ENCODE results near the gene EOLA2. TPM values are rescaled to one million over a fixed set of nuclear protein-coding genes. Genes with fewer than 3 reads are reported as not detected.

EOLA2 gene
- total RNA-seq, 2 experiments from 2014 or later, result 48.7 to 54.7 TPM

GRCh38 chrX:149982310-149982709 is 44.0 kb upstream of the EOLA2 start:
- ATAC-seq (ENCODE audit: poor library complexity) (no peak), DNase-seq (no peak)
- H3K27me3 Mint-ChIP-seq, result no peaks in the 10 kb centered on the region
- Histone ChIP-seq H3K27me3 (ENCODE audit: control insufficient read depth in 1 of 2, insufficient read depth in 2 of 2, low read length in 2 of 2) (no peaks in the 10 kb centered on the region), H3K4me3 (ENCODE audit: low read length) (no peak overlapping the region), H3K4me1 (ENCODE audit: insufficient read depth, low read length) (no peaks in the 10 kb centered on the region), H3K27ac (ENCODE audit: low read depth in 1 of 2, low read length in 2 of 2) (no peak overlapping the region), H3K9me3 (ENCODE audit: control insufficient read depth in 1 of 2, insufficient read depth in 1 of 2, low read length in 2 of 2) (no peaks in the 10 kb centered on the region), H3K36me3 (ENCODE audit: insufficient read depth, low read length) (no peaks in the 10 kb centered on the region)
- no peaks in the 10 kb centered on the region for H3K4me1 Mint-ChIP-seq (ENCODE audit: low read depth)
- H3K27ac Mint-ChIP-seq, result no peak overlapping the region
- intact Hi-C loops (cut with DNase I, micrococcal nuclease), result no loop called here
- H3K9me3 Mint-ChIP-seq, result no peaks in the 10 kb centered on the region
- H3K4me3 Mint-ChIP-seq, result no peak overlapping the region
- H3K36me3 Mint-ChIP-seq (ENCODE audit: low read depth), result peaks cover 6% of the 10 kb centered on the region
- no peak for TF ChIP-seq CTCF (IDR thresholded peaks at IDR 0.05)
- POLR2A ChIA-PET, result no interaction called here
- CTCF ChIA-PET, result no interaction called here

- TF ChIP-seq CTCF (IDR thresholded peaks at IDR 0.05), result no peak
- POLR2A ChIA-PET, result no interaction called here
- DNase-seq, result no peak
Measured at GRCh38 chrX:149979126-149979644, 40.9 kb upstream of the EOLA2 start.

GRCh38 chrX:149962859-149963757 is 24.8 kb upstream of the EOLA2 start:
- H3K4me1 ChIP-seq (ENCODE audit: insufficient read depth, low read length), result no peaks in the 10 kb centered on the region
- intact Hi-C loops (cut with DNase I, micrococcal nuclease), result loop anchor here in 1 of 2 experiments (5.0 kb wide), 1 partner anchor 624 kb away; no protein-coding TSS in a partner anchor
- CTCF ChIA-PET, result no interaction called here
- no peaks in the 10 kb centered on the region for H3K9me3 ChIP-seq (ENCODE audit: control insufficient read depth in 1 of 2, insufficient read depth in 1 of 2, low read length in 2 of 2)
- H3K27ac Mint-ChIP-seq, result no peak overlapping the region
- ATAC-seq (ENCODE audit: poor library complexity) (peak; percentile 43), DNase-seq (peak in 4 of 14 experiments; percentile 2 to 41 (median 38))
- H3K9me3 Mint-ChIP-seq, result no peaks in the 10 kb centered on the region
- no peaks in the 10 kb centered on the region for H3K4me1 Mint-ChIP-seq (ENCODE audit: low read depth)
- H3K4me3 ChIP-seq (ENCODE audit: low read length), result no peak overlapping the region
- H3K4me3 Mint-ChIP-seq, result no peak overlapping the region
- H3K36me3 Mint-ChIP-seq (ENCODE audit: low read depth), result peaks cover 41% of the 10 kb centered on the region
- POLR2A ChIA-PET, result no interaction called here
- H3K27ac ChIP-seq (ENCODE audit: low read depth in 1 of 2, low read length in 2 of 2), result no peak overlapping the region
- no peak for TF ChIP-seq CTCF (IDR thresholded peaks at IDR 0.05)
- H3K27me3 Mint-ChIP-seq, result no peaks in the 10 kb centered on the region
- no peaks in the 10 kb centered on the region for H3K27me3 ChIP-seq (ENCODE audit: control insufficient read depth in 1 of 2, insufficient read depth in 2 of 2, low read length in 2 of 2)
- H3K36me3 ChIP-seq (ENCODE audit: insufficient read depth, low read length), result peaks cover 18% of the 10 kb centered on the region

More at GRCh38 chrX:149979126-149979644, 40.9 kb upstream of the EOLA2 start:
- no peaks in the 10 kb centered on the region for H3K9me3 ChIP-seq (ENCODE audit: control insufficient read depth in 1 of 2, insufficient read depth in 1 of 2, low read length in 2 of 2)
- CTCF ChIA-PET, result no interaction called here
- no peaks in the 10 kb centered on the region for H3K27me3 ChIP-seq (ENCODE audit: control insufficient read depth in 1 of 2, insufficient read depth in 2 of 2, low read length in 2 of 2)
- intact Hi-C loops (cut with DNase I, micrococcal nuclease), result no loop called here
- H3K36me3 ChIP-seq (ENCODE audit: insufficient read depth, low read length), result no peaks in the 10 kb centered on the region
- H3K4me1 ChIP-seq (ENCODE audit: insufficient read depth, low read length), result no peaks in the 10 kb centered on the region
- no peak overlapping the region for H3K27ac ChIP-seq (ENCODE audit: low read depth in 1 of 2, low read length in 2 of 2)
- Mint-ChIP-seq H3K36me3 (ENCODE audit: low read depth) (peaks cover 6% of the 10 kb centered on the region), H3K4me3 (no peak overlapping the region), H3K27ac (no peak overlapping the region), H3K4me1 (ENCODE audit: low read depth) (no peaks in the 10 kb centered on the region), H3K9me3 (no peaks in the 10 kb centered on the region), H3K27me3 (no peaks in the 10 kb centered on the region)
- no peak overlapping the region for H3K4me3 ChIP-seq (ENCODE audit: low read length)
- ATAC-seq (ENCODE audit: poor library complexity), result no peak
